Measurements from ENCODE around the gene PCDH9. TPM values are rescaled to one million over a fixed set of nuclear protein-coding genes. Genes with fewer than 3 reads are reported as not detected.

The PCDH9 gene
- total RNA-seq, 1 donor from 2014 or later, result 3.7 TPM

GRCh38 chr13:67183151-67183550 lies 47.0 kb downstream of the PCDH9 start:
- Histone ChIP-seq H3K9me3 (no peaks in the 10 kb centered on the region), H3K36me3 (no peaks in the 10 kb centered on the region), H3K27me3 (no peaks in the 10 kb centered on the region), H3K4me3 (no peak overlapping the region), H3K27ac (no peak overlapping the region), H3K4me1 (no peaks in the 10 kb centered on the region)
- no peak for DNase-seq (ENCODE audit: extremely low spot score in 2 of 2)
- TF ChIP-seq POLR2AphosphoS5 (IDR thresholded peaks at IDR 0.05; ENCODE audit: insufficient read depth in 1 of 2, low read depth in 1 of 2), result no peak
- intact Hi-C loops (cut with DNase I), result no loop called here

- no peak overlapping the region for H3K27ac ChIP-seq
- TF ChIP-seq POLR2A (IDR thresholded peaks at IDR 0.05), result no peak
- H3K36me3 ChIP-seq, result no peaks in the 10 kb centered on the region
- DNase-seq (ENCODE audit: extremely low spot score in 2 of 2), result no peak
- H3K9me3 ChIP-seq, result no peaks in the 10 kb centered on the region
- peaks cover 12% of the 10 kb centered on the region for H3K4me1 ChIP-seq
- intact Hi-C loops (cut with DNase I), result no loop called here
- no peaks in the 10 kb centered on the region for H3K27me3 ChIP-seq
- H3K4me3 ChIP-seq, result no peak overlapping the region
Observed at GRCh38 chr13:67175836-67176459, 54.2 kb downstream of the PCDH9 start.

- DNase-seq (ENCODE audit: extremely low spot score in 2 of 2), result no peak
Observed at GRCh38 chr13:67168384-67168783, 61.8 kb downstream of the PCDH9 start.

GRCh38 chr13:67167420-67167819 lies 62.7 kb downstream of the PCDH9 start:
- Histone ChIP-seq H3K36me3 (no peaks in the 10 kb centered on the region), H3K27me3 (no peaks in the 10 kb centered on the region), H3K9me3 (no peaks in the 10 kb centered on the region), H3K4me3 (no peak overlapping the region), H3K4me1 (no peaks in the 10 kb centered on the region), H3K27ac (no peak overlapping the region)
- TF ChIP-seq CTCF (IDR thresholded peaks at IDR 0.05) (no peak), POLR2A (IDR thresholded peaks at IDR 0.05) (no peak), POLR2AphosphoS5 (IDR thresholded peaks at IDR 0.05; ENCODE audit: insufficient read depth in 1 of 2, low read depth in 1 of 2) (no peak)
- intact Hi-C loops (cut with DNase I), result no loop called here
- DNase-seq (ENCODE audit: extremely low spot score in 2 of 2), result no peak

More at GRCh38 chr13:67168384-67168783, 61.8 kb downstream of the PCDH9 start:
- TF ChIP-seq POLR2AphosphoS5 (IDR thresholded peaks at IDR 0.05; ENCODE audit: insufficient read depth in 1 of 2, low read depth in 1 of 2), result no peak
- no peak for TF ChIP-seq POLR2A (IDR thresholded peaks at IDR 0.05)
- no peak for TF ChIP-seq CTCF (IDR thresholded peaks at IDR 0.05)
- intact Hi-C loops (cut with DNase I), result no loop called here
- H3K4me1 ChIP-seq, result no peaks in the 10 kb centered on the region
- H3K9me3 ChIP-seq, result no peaks in the 10 kb centered on the region
- no peaks in the 10 kb centered on the region for H3K36me3 ChIP-seq
- no peak overlapping the region for H3K27ac ChIP-seq
- no peaks in the 10 kb centered on the region for H3K27me3 ChIP-seq
- no peak overlapping the region for H3K4me3 ChIP-seq

GRCh38 chr13:67161176-67161575 lies 69.0 kb downstream of the PCDH9 start:
- TF ChIP-seq CTCF (IDR thresholded peaks at IDR 0.05) (no peak), POLR2AphosphoS5 (IDR thresholded peaks at IDR 0.05; ENCODE audit: insufficient read depth in 1 of 2, low read depth in 1 of 2) (no peak)
- Histone ChIP-seq H3K27me3 (no peaks in the 10 kb centered on the region), H3K27ac (no peak overlapping the region), H3K4me3 (no peak overlapping the region), H3K4me1 (no peaks in the 10 kb centered on the region), H3K36me3 (no peaks in the 10 kb centered on the region), H3K9me3 (no peaks in the 10 kb centered on the region)
- no peak for DNase-seq (ENCODE audit: extremely low spot score in 2 of 2)
- intact Hi-C loops (cut with DNase I), result no loop called here

- no peak for DNase-seq (ENCODE audit: extremely low spot score in 2 of 2)
- intact Hi-C loops (cut with DNase I), result no loop called here
- no peak overlapping the region for H3K27ac ChIP-seq
- no peaks in the 10 kb centered on the region for H3K27me3 ChIP-seq
- H3K36me3 ChIP-seq, result no peaks in the 10 kb centered on the region
- TF ChIP-seq POLR2AphosphoS5 (IDR thresholded peaks at IDR 0.05; ENCODE audit: insufficient read depth in 1 of 2, low read depth in 1 of 2), result no peak
- TF ChIP-seq CTCF (IDR thresholded peaks at IDR 0.05), result no peak
- no peak for TF ChIP-seq POLR2A (IDR thresholded peaks at IDR 0.05)
- no peaks in the 10 kb centered on the region for H3K9me3 ChIP-seq
- no peaks in the 10 kb centered on the region for H3K4me1 ChIP-seq
- no peak overlapping the region for H3K4me3 ChIP-seq
Observed at GRCh38 chr13:67158903-67159302, 71.2 kb downstream of the PCDH9 start.
